A549 (cell line): Measurements from ENCODE around the gene HAUS3. TPM values are rescaled to one million over a fixed set of nuclear protein-coding genes. Genes with fewer than 3 reads are reported as not detected.

Source experiments
- ATAC-seq, 2 experiments: fragments of 200-7000 bp in 1 of 2; fragments of >200 bp in 1 of 2; cut with Nextera tagmentation in 1 of 2; cut with Tn5 transposase in 1 of 2; 3 replicates each; pipeline versions ENCODE4 v1.8.0 to v1.9.1; 2018 to 2020; ENCODE audit warnings: mild to moderate bottlenecking in 1 of 2, moderate library complexity in 1 of 2
- CTCF ChIA-PET: fragments of 300-600 bp; sonication (Branson Sonifier 250); formaldehyde crosslinking; extraction: SDS; loops from one replicate; lab custom pipeline; 2021; ENCODE audit warnings: antibody characterized with exemption, inconsistent platforms; lab: Yijun Ruan, JAX
- POLR2A ChIA-PET: fragments of 350-600 bp; formaldehyde crosslinking; extraction: SDS; loops from one replicate; lab custom pipeline; 2021; ENCODE audit warnings: antibody characterized with exemption, inconsistent platforms; lab: Yijun Ruan, JAX
- DNase-seq, 2 experiments: peaks; one replicate each; pipeline versions ENCODE4 v3.0.0 to v3.0.0-alpha.2; 2011 to 2016; ENCODE audit warnings: low read depth in 1 of 2, low spot score in 1 of 2
- FAIRE-seq: peaks from 2 replicates; lab custom pipeline; 2011; peaks lifted over from hg19 to GRCh38; lab: Jason Lieb, UNC
- H3K27ac ChIP-seq, 2 experiments: fragments of >200 bp; sonication (Bioruptor Twin); formaldehyde crosslinking; 3 replicates each; pipeline ENCODE4 v1.5.1; 2016 to 2017
- H3K4me1 ChIP-seq: fragments of >200 bp; sonication (Bioruptor Twin); formaldehyde crosslinking; 3 replicates; pipeline ENCODE4 v1.6.1; 2016
- H3K4me2 ChIP-seq: fragments of >200 bp; sonication (Bioruptor Twin); formaldehyde crosslinking; 3 replicates; pipeline ENCODE4 v1.6.1; 2016
- H3K4me3 ChIP-seq: fragments of >200 bp; sonication (Bioruptor Twin); formaldehyde crosslinking; 3 replicates; pipeline ENCODE4 v1.5.1; 2016
- H3K9me3 ChIP-seq: fragments of >200 bp; sonication (Bioruptor Twin); formaldehyde crosslinking; 3 replicates; pipeline ENCODE4 v1.6.1; 2016
- BHLHE40 ChIP-seq: IDR thresholded peaks from 2 replicates; pipeline ENCODE4 v1.6.1; 2012; ENCODE audit warnings: low read depth, low read length, inconsistent platforms
- CBX8 ChIP-seq: fragments of 200-600 bp; sonication (generic); IDR thresholded peaks from 2 replicates; pipeline ENCODE4 v1.6.1; 2016
- CEBPB ChIP-seq, 2 experiments: fragments of >200 bp in 1 of 2; sonication (Bioruptor Twin) in 1 of 2; formaldehyde crosslinking in 1 of 2; IDR thresholded peaks; 2 replicates each; pipeline ENCODE4 v1.6.1; 2012 to 2016
- CHD2 ChIP-seq: fragments of 150-350 bp; IDR thresholded peaks from 2 replicates; pipeline ENCODE4 v1.6.1; 2014; ENCODE audit warnings: low read length; ENCODE audit not compliant: partially characterized antibody
- FOXS1 ChIP-seq: fragments of 250-450 bp; sonication (Bioruptor Pico); IDR thresholded peaks from 2 replicates; pipeline ENCODE4 v1.5.0; 2020; ENCODE audit warnings: mild to moderate bottlenecking, moderate library complexity
- GATA3 ChIP-seq: IDR thresholded peaks from 2 replicates; pipeline ENCODE4 v1.6.1; 2012; ENCODE audit warnings: borderline replicate concordance
- HDAC2 ChIP-seq: fragments of 200-600 bp; sonication (generic); IDR thresholded peaks from 2 replicates; pipeline ENCODE4 v1.6.1; 2016
- HEYL ChIP-seq: fragments of 250-450 bp; sonication (Bioruptor Pico); IDR thresholded peaks from 2 replicates; pipeline ENCODE4 v1.8.0; 2021; ENCODE audit warnings: mild to moderate bottlenecking, moderate library complexity
- HMGXB4 ChIP-seq: fragments of 250-450 bp; sonication (Bioruptor Pico); IDR thresholded peaks from 2 replicates; pipeline ENCODE4 v1.5.0; 2021; ENCODE audit warnings: mild to moderate bottlenecking, moderate library complexity, borderline replicate concordance
- HOXA7 ChIP-seq: fragments of 250-450 bp; sonication (Bioruptor Pico); IDR thresholded peaks from 2 replicates; pipeline ENCODE4 v1.5.0; 2020; ENCODE audit warnings: mild to moderate bottlenecking, moderate library complexity
- HOXB13 ChIP-seq: fragments of 250-450 bp; sonication (Bioruptor Pico); IDR thresholded peaks from 2 replicates; pipeline ENCODE4 v1.5.0; 2020; ENCODE audit warnings: low read depth, mild to moderate bottlenecking, moderate library complexity
- HOXB5 ChIP-seq: fragments of 250-450 bp; sonication (Bioruptor Pico); IDR thresholded peaks from 2 replicates; pipeline ENCODE4 v1.5.0; 2020; ENCODE audit warnings: mild to moderate bottlenecking, moderate library complexity
- NFE2L2 ChIP-seq: fragments of 150-350 bp; conservative IDR thresholded peaks from 2 replicates; pipeline ENCODE4 v1.6.1; 2014; ENCODE audit warnings: low read length
- NR3C1 ChIP-seq: fragments of >200 bp; sonication (Bioruptor Twin); formaldehyde crosslinking; IDR thresholded peaks from 3 replicates; pipeline ENCODE4 v1.6.1; 2017
- PHF8 ChIP-seq: fragments of 200-600 bp; sonication (generic); IDR thresholded peaks from 2 replicates; pipeline ENCODE4 v1.6.1; 2016; ENCODE audit warnings: low read depth, mild to moderate bottlenecking, antibody characterized with exemption, moderate library complexity, borderline replicate concordance
- POLR2AphosphoS2 ChIP-seq: conservative IDR thresholded peaks from 2 replicates; pipeline ENCODE4 v1.6.1; 2012; ENCODE audit warnings: low read length, improper control_type of control experiment, inconsistent platforms
- RCOR1 ChIP-seq: fragments of 150-350 bp; IDR thresholded peaks from 2 replicates; pipeline ENCODE4 v1.6.1; 2014; ENCODE audit warnings: antibody characterized with exemption, low read length, low read depth
- SMC3 ChIP-seq: fragments of >200 bp; sonication (Bioruptor Twin); formaldehyde crosslinking; IDR thresholded peaks from 3 replicates; pipeline ENCODE4 v1.6.1; 2018; ENCODE audit warnings: inconsistent platforms
- SREBF2 ChIP-seq: fragments of 450-650 bp; IDR thresholded peaks from 2 replicates; pipeline ENCODE4 v1.6.1; 2014; ENCODE audit warnings: mild to moderate bottlenecking, moderate library complexity
- TFCP2L1 ChIP-seq: fragments of 250-450 bp; sonication (Bioruptor Pico); IDR thresholded peaks from 2 replicates; pipeline ENCODE4 v1.5.0; 2021; ENCODE audit warnings: mild to moderate bottlenecking
- ZC3H11A ChIP-seq: fragments of 450-650 bp; IDR thresholded peaks from 2 replicates; pipeline ENCODE4 v1.6.1; 2014; ENCODE audit warnings: antibody characterized with exemption, mild to moderate bottlenecking
- ZFP36 ChIP-seq: fragments of 450-650 bp; IDR thresholded peaks from 2 replicates; pipeline ENCODE4 v1.6.1; 2014; ENCODE audit warnings: borderline replicate concordance; ENCODE audit not compliant: partially characterized antibody
- ZSCAN20 ChIP-seq: fragments of 250-450 bp; sonication (Bioruptor Pico); IDR thresholded peaks from 2 replicates; pipeline ENCODE4 v1.8.0; 2022; ENCODE audit warnings: mild to moderate bottlenecking, moderate library complexity
- WGBS: methylation state at CpG from one replicate; pipeline ENCODE4 v1.1.6; 2017; ENCODE audit errors: missing lambda C conversion rate; 5-methylcytosine and 5-hydroxymethylcytosine counted together
- polyA plus RNA-seq, 4 experiments: library from polyadenylated mRNA; depleted of rRNA in 3 of 4; stranded (reverse); fragments of >200 nt; fragmentation: RNase III in 1 of 4; extraction: RNeasy Plus Mini Kit Qiagen cat#74134 plus additional on column Dnase treatment in 1 of 4; gene quantifications; 2 replicates in 3 of 4; 3 replicates in 1 of 4; pipeline ENCODE4 v1.2.3, GENCODE V29; 2011 to 2017
- TF ChIP-seq, protein P1 (sequence below): fragments of 250-450 bp; sonication (Bioruptor Pico); IDR thresholded peaks from 2 replicates; pipeline ENCODE4 v1.5.0; 2020; ENCODE audit warnings: low read depth, mild to moderate bottlenecking, moderate library complexity
- TF ChIP-seq, protein P2 (sequence below): fragments of >200 bp; sonication (Bioruptor Twin); formaldehyde crosslinking; IDR thresholded peaks from 3 replicates; pipeline ENCODE4 v1.6.1; 2016

HAUS3 gene
- polyA plus RNA-seq, 2 of the 4 experiments (the other 2 are of a cell fraction): 7.7 to 10.6 TPM

- DNase-seq: no peak
- Histone ChIP-seq H3K27ac (no peak overlapping the region), H3K4me3 (no peak overlapping the region), H3K9me3 (no peaks in the 10 kb centered on the region), H3K4me2 (no peak overlapping the region), H3K4me1 (no peaks in the 10 kb centered on the region)
- ChIA-PET POLR2A (no interaction called here), CTCF (interaction anchor here (1.2 kb wide), 1 partner anchor 167 kb away, joined by 3 read pairs; no protein-coding TSS in a partner anchor)
- TF ChIP-seq SMC3 (no peak), POLR2AphosphoS2 (no peak), NFE2L2 (no peak), HOXA7 (CRISPR knock-in tag) (no peak), HOXB5 (CRISPR knock-in tag) (no peak), CBX8 (no peak), BHLHE40 (no peak), NR3C1 (no peak), HDAC2 (no peak), ZC3H11A (no peak), PHF8 (no peak), HOXB13 (CRISPR knock-in tag) (no peak), CEBPB (IDR thresholded peaks at IDR 0.05) (no peak)
- TF ChIP-seq, protein P1, sequence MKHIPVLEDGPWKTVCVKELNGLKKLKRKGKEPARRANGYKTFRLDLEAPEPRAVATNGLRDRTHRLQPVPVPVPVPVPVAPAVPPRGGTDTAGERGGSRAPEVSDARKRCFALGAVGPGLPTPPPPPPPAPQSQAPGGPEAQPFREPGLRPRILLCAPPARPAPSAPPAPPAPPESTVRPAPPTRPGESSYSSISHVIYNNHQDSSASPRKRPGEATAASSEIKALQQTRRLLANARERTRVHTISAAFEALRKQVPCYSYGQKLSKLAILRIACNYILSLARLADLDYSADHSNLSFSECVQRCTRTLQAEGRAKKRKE (CRISPR knock-in tag): no peak
- TF ChIP-seq, protein P2, sequence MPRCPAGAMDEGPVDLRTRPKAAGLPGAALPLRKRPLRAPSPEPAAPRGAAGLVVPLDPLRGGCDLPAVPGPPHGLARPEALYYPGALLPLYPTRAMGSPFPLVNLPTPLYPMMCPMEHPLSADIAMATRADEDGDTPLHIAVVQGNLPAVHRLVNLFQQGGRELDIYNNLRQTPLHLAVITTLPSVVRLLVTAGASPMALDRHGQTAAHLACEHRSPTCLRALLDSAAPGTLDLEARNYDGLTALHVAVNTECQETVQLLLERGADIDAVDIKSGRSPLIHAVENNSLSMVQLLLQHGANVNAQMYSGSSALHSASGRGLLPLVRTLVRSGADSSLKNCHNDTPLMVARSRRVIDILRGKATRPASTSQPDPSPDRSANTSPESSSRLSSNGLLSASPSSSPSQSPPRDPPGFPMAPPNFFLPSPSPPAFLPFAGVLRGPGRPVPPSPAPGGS: no peak
- WGBS: 80% methylated on average over 16 of the region's 21 CpGs
- ATAC-seq: no peak
- FAIRE-seq: no peak
Observed at GRCh38 chr4:2274320-2275043, 32.6 kb upstream of the HAUS3 start.

DNA sequence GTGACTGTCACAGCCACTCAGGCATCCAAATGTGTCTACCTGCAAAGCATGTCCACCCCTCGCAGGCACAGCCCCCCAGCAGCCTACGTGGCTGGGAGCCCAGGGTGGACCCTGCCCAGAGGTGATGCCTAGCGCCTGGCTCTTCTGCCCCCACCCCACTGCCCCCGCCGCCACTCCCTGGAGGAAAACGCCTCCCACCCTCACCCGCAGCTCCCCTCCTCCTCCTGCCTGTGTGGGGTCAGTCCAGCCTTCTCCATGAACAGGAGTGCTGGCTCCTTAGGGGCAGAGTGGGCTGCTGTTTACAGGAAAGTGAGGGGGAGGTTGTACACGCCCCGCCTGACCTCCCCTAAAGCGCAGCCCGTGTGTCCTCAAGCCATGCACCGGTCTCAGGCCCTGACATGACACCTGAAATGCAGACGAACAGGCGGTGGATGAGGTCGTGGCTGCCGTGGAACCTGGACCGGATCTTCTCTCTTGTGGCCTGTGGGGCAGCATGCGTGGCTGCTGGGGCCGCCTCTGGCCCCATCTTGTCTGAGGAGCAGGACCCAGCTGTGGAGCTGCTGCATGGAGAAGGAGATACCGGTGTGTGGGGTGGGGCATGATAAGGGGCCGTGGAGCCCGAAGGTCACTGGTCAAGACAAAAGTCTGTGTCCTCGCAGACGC, 31.9 kb upstream of the HAUS3 start:
- WGBS: 71% methylated on average over 11 of the region's 24 CpGs
- POLR2A ChIA-PET: no interaction called here

More for the DNA sequence above, 31.9 kb upstream of the HAUS3 start:
- no peak for TF ChIP-seq HEYL (CRISPR knock-in tag)
- no peak for TF ChIP-seq CHD2
- no peak for TF ChIP-seq RCOR1
- TF ChIP-seq HMGXB4 (CRISPR knock-in tag): no peak
- no peak for TF ChIP-seq HOXA7 (CRISPR knock-in tag)
- TF ChIP-seq ZFP36: no peak
- no peak for TF ChIP-seq SREBF2
- no peak for TF ChIP-seq GATA3
- TF ChIP-seq FOXS1 (CRISPR knock-in tag): no peak
- no peak for TF ChIP-seq ZSCAN20 (CRISPR knock-in tag)
- no peak for TF ChIP-seq TFCP2L1 (CRISPR knock-in tag)
- no peak for TF ChIP-seq NFE2L2
- Histone ChIP-seq H3K4me1 (no peaks in the 10 kb centered on the region), H3K9me3 (no peaks in the 10 kb centered on the region), H3K4me2 (no peak overlapping the region), H3K4me3 (no peak overlapping the region), H3K27ac (no peak overlapping the region)
- CTCF ChIA-PET: interaction anchor here (1.2 kb wide), 1 partner anchor 168 kb away, joined by 3 read pairs; no protein-coding TSS in a partner anchor
- ATAC-seq (no peak; a peak in 1 of 6 replicates), DNase-seq (no peak), FAIRE-seq (no peak)
